Gastrocnemius medialis (tissue), 4 donors: Measurements from ENCODE around the gene UCK1.

Experiments
- CTCF ChIP-seq, 5 experiments: fragments of 450-650 bp in 3 of 5; fragments of 200-600 bp in 2 of 5; sonication (generic) in 2 of 5; IDR thresholded peaks in 4 of 5; conservative IDR thresholded peaks in 1 of 5; 1 replicate in 4 of 5; 2 replicates in 1 of 5; pipeline ENCODE4 v1.5.1; 2016 to 2019; ENCODE audit warnings: antibody characterized with exemption in 5 of 5, mild to moderate bottlenecking in 3 of 5, moderate library complexity in 3 of 5
- POLR2A ChIP-seq, 2 donors: fragments of 450-650 bp; IDR thresholded peaks; one replicate each; pipeline ENCODE4 v1.6.1; 2017; ENCODE audit warnings: antibody characterized with exemption in 2 of 2, mild to moderate bottlenecking in 2 of 2, moderate library complexity in 2 of 2

GRCh38 chr9:131473891-131474290, 57.2 kb downstream of the UCK1 start:
- no peak for TF ChIP-seq POLR2A (IDR thresholded peaks at IDR 0.05)
- no peak for TF ChIP-seq CTCF (IDR thresholded peaks at IDR 0.05 in 4 of 5, conservative IDR thresholded peaks at IDR 0.05 in 1 of 5)
